NCI-H128 (cell line): ENCODE measurements around the gene CCDC80.

Source experiments
- DNase-seq: peaks from one replicate; lab custom pipeline; 2025; ENCODE audit not compliant: unreplicated experiment; lab: John Stamatoyannopoulos, UW

Gene CCDC80

GRCh38 chr3:112633757-112634156, 7.2 kb downstream of the CCDC80 start:
- DNase-seq, result no peak

GRCh38 chr3:112633191-112633590, 7.8 kb downstream of the CCDC80 start:
- no peak for DNase-seq

GRCh38 chr3:112632596-112632995, 8.3 kb downstream of the CCDC80 start:
- no peak for DNase-seq

GRCh38 chr3:112631257-112631656, 9.7 kb downstream of the CCDC80 start:
- no peak for DNase-seq

GRCh38 chr3:112629425-112629824, 11.5 kb downstream of the CCDC80 start:
- DNase-seq, result no peak

- no peak for DNase-seq
Observed at GRCh38 chr3:112627919-112628466, 12.9 kb downstream of the CCDC80 start.

GRCh38 chr3:112627419-112627818, 13.5 kb downstream of the CCDC80 start:
- no peak for DNase-seq

- DNase-seq, result no peak
Observed at GRCh38 chr3:112623717-112624116, 17.2 kb downstream of the CCDC80 start.

GRCh38 chr3:112623213-112623612, 17.7 kb downstream of the CCDC80 start:
- no peak for DNase-seq

- DNase-seq, result no peak
Observed at GRCh38 chr3:112619295-112619694, 21.6 kb downstream of the CCDC80 start.

- DNase-seq, result no peak
Observed at GRCh38 chr3:112617285-112617684, 23.7 kb downstream of the CCDC80 start.

GRCh38 chr3:112615989-112616731, 24.8 kb downstream of the CCDC80 start:
- DNase-seq, result no peak

GRCh38 chr3:112611752-112612515, 29.0 kb downstream of the CCDC80 start:
- DNase-seq, result no peak

GRCh38 chr3:112610121-112610520, 30.8 kb downstream of the CCDC80 start:
- DNase-seq, result no peak

GRCh38 chr3:112607863-112608262, 33.1 kb downstream of the CCDC80 start:
- DNase-seq, result no peak

- no peak for DNase-seq
Observed at GRCh38 chr3:112606098-112606497, 34.8 kb downstream of the CCDC80 start.

- no peak for DNase-seq
Observed at GRCh38 chr3:112605285-112605684, 35.7 kb downstream of the CCDC80 start.

- no peak for DNase-seq
Observed at GRCh38 chr3:112604536-112604935, 36.4 kb downstream of the CCDC80 start.

GRCh38 chr3:112602217-112602838, 38.6 kb downstream of the CCDC80 start:
- DNase-seq, result no peak

GRCh38 chr3:112598731-112599130, 42.2 kb downstream of the CCDC80 start:
- DNase-seq, result no peak

- DNase-seq, result no peak
Observed at GRCh38 chr3:112597945-112598344, 43.0 kb downstream of the CCDC80 start.

- no peak for DNase-seq
Observed at GRCh38 chr3:112594856-112595255, 46.1 kb downstream of the CCDC80 start.
